Testis (tissue), 2 donors: Measurements from ENCODE around the gene CEP85.

Source experiments
- POLR2A ChIP-seq: fragments of 450-650 bp; IDR thresholded peaks from one replicate; pipeline ENCODE4 v1.6.1; 2017; ENCODE audit warnings: antibody characterized with exemption, mild to moderate bottlenecking, moderate library complexity
- TF ChIP-seq, protein P1 (sequence below), 3 experiments: fragments of 450-650 bp in 2 of 3; fragments of 200-600 bp in 1 of 3; sonication (generic) in 1 of 3; IDR thresholded peaks; one replicate each; pipeline ENCODE4 v1.5.1; 2016 to 2019; ENCODE audit warnings: antibody characterized with exemption in 3 of 3, mild to moderate bottlenecking in 2 of 3, moderate library complexity in 1 of 3

DNA sequence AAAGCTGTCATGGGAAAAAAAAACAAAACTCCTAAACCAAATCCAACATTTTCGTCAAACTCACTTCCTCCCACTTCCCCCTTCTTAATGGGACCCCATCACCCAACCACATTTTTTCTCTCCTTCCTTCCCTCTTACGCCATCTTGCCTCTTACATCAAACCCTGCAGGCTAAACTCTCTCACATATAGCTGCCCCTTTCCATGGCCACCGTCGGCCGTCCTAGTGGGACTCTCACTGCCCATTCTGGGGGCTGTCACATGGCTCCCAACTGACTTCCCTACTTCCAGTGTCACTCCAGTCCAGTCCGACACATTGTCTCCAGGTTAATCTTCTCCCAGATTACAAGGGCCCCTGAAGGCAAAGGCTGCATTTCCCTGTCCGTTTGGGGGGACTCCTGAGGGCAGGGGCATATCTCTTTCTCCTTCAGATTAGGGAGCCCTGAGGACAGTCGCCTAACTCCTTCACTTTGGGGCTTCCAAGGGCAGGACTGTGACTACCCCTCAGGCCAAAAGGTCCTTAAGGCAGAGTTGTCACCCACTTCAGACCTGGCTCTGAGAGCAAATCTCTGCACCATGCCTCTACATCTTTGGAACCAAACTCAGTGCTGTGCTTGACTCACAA lies 71.8 kb downstream of the CEP85 start:
- TF ChIP-seq, protein P1, sequence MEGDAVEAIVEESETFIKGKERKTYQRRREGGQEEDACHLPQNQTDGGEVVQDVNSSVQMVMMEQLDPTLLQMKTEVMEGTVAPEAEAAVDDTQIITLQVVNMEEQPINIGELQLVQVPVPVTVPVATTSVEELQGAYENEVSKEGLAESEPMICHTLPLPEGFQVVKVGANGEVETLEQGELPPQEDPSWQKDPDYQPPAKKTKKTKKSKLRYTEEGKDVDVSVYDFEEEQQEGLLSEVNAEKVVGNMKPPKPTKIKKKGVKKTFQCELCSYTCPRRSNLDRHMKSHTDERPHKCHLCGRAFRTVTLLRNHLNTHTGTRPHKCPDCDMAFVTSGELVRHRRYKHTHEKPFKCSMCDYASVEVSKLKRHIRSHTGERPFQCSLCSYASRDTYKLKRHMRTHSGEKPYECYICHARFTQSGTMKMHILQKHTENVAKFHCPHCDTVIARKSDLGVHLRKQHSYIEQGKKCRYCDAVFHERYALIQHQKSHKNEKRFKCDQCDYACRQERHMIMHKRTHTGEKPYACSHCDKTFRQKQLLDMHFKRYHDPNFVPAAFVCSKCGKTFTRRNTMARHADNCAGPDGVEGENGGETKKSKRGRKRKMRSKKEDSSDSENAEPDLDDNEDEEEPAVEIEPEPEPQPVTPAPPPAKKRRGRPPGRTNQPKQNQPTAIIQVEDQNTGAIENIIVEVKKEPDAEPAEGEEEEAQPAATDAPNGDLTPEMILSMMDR (IDR thresholded peaks at IDR 0.05) = no peak
- TF ChIP-seq POLR2A = no peak
